Measurements from ENCODE around the gene USE1.

Gene USE1

DNA sequence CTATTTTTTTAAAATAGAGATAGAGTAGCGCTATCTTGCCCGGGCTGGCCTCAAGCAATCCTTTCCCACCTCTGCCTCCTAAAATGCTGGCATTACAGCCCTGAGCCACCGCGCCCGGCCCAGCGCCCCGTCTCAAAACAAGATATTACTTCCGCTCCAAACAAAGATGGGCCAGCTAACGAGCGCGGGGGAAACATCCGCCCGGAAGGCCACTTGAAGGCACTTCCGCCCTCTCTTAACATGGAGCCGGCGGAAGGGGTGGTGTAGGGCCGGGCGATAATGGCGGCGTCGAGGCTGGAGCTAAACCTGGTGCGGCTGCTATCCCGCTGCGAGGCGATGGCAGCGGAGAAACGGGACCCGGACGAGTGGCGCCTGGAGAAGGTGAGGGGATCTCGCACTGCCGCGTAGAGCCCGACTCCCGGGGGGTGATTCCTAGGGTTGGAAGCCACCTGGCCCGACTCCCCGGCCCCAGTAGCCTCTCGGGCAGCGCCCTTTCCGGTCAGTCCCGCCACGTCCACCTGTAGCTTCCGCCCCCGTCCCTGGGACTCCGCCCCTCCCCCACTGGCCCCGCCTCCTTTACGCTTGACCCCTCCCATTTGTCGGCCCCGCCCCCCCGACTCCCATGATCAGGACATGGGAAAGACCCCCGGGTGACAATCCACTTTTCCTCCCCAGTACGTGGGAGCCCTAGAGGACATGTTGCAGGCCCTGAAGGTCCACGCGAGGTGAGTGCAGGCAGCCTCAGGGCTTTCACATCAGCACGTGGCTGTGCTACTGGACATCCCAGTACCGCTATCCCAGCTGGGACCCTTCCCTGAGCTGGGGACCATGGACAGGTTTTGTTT lies at the start of gene USE1:
TSS of gene USE1 (plus strand) at position 231 of the 845 bp plus-strand sequence. CDS start at position 280, 49 bp downstream.
- Histone ChIP-seq H3K9me3 (replicated peaks; ENCODE audit: insufficient read depth, low read length) (no peaks in the 10 kb centered on the region), H3K27ac (ENCODE audit: low read length) (peak within 1 kb of the TSS; percentile 62; the same call in 1 of the 2 replicates), H3K4me2 (ENCODE audit: low read depth, low read length) (peak within 1 kb of the TSS; percentile 92), H3K79me2 (ENCODE audit: low read length) (0 out of 2 replicates have a peak, but pooled peaks cover 3% of the 10 kb centered on the region), H3K9me2 (replicated peaks; ENCODE audit: insufficient read depth, low read length) (no peaks in the 10 kb centered on the region), H2AFZ (ENCODE audit: low read length) (peak within 1 kb of the TSS; percentile 77), H3K9ac (ENCODE audit: low read length) (peak within 1 kb of the TSS; percentile 85), H4K20me1 (ENCODE audit: insufficient read depth, low read length) (no peaks in the 10 kb centered on the region), H3K36me3 (replicated peaks; ENCODE audit: insufficient read depth, low read length) (no peaks in the 10 kb centered on the region), H3K4me1 (ENCODE audit: low read length) (peaks cover 8% of the 10 kb centered on the region; the same call in 1 of the 2 replicates), H3K4me3 (ENCODE audit: low read length) (peak within 1 kb of the TSS; percentile 79), H3F3A (ENCODE audit: insufficient read depth, low read length) (peaks cover 7% of the 10 kb centered on the region; the same call in 1 of the 2 replicates), H3K27me3 (replicated peaks; ENCODE audit: insufficient read depth, low read length) (no peaks in the 10 kb centered on the region)
- TF ChIP-seq EZH2 (optimal IDR thresholded peaks at IDR 0.05; ENCODE audit: low read depth, low read length): no peak
- TF ChIP-seq, protein P1, sequence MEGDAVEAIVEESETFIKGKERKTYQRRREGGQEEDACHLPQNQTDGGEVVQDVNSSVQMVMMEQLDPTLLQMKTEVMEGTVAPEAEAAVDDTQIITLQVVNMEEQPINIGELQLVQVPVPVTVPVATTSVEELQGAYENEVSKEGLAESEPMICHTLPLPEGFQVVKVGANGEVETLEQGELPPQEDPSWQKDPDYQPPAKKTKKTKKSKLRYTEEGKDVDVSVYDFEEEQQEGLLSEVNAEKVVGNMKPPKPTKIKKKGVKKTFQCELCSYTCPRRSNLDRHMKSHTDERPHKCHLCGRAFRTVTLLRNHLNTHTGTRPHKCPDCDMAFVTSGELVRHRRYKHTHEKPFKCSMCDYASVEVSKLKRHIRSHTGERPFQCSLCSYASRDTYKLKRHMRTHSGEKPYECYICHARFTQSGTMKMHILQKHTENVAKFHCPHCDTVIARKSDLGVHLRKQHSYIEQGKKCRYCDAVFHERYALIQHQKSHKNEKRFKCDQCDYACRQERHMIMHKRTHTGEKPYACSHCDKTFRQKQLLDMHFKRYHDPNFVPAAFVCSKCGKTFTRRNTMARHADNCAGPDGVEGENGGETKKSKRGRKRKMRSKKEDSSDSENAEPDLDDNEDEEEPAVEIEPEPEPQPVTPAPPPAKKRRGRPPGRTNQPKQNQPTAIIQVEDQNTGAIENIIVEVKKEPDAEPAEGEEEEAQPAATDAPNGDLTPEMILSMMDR (IDR thresholded peaks at IDR 0.05; ENCODE audit: low read length): no peak
- TF ChIP-seq EZH2phosphoT487 (IDR thresholded peaks at IDR 0.05; ENCODE audit: low read length): no peak
- DNase-seq: peak; percentile 89

GRCh38 chr19:17165715-17166114 lies 49.4 kb upstream of the USE1 start:
- Histone ChIP-seq H3K9me2 (replicated peaks; ENCODE audit: insufficient read depth, low read length) (no peaks in the 10 kb centered on the region), H3K4me3 (ENCODE audit: low read length) (no peak overlapping the region), H3K27ac (ENCODE audit: low read length) (no peak overlapping the region), H4K20me1 (ENCODE audit: insufficient read depth, low read length) (no peaks in the 10 kb centered on the region), H3K4me1 (ENCODE audit: low read length) (no peaks in the 10 kb centered on the region), H3K27me3 (replicated peaks; ENCODE audit: insufficient read depth, low read length) (no peaks in the 10 kb centered on the region), H3F3A (ENCODE audit: insufficient read depth, low read length) (no peaks in the 10 kb centered on the region), H3K79me2 (ENCODE audit: low read length) (no peaks in the 10 kb centered on the region), H3K4me2 (ENCODE audit: low read depth, low read length) (no peak overlapping the region), H2AFZ (ENCODE audit: low read length) (no peak overlapping the region), H3K9ac (ENCODE audit: low read length) (no peak overlapping the region), H3K9me3 (replicated peaks; ENCODE audit: insufficient read depth, low read length) (no peaks in the 10 kb centered on the region), H3K36me3 (replicated peaks; ENCODE audit: insufficient read depth, low read length) (no peaks in the 10 kb centered on the region)
- DNase-seq: no peak
- TF ChIP-seq EZH2phosphoT487 (IDR thresholded peaks at IDR 0.05; ENCODE audit: low read length): no peak
- no peak for TF ChIP-seq EZH2 (optimal IDR thresholded peaks at IDR 0.05; ENCODE audit: low read depth, low read length)
- TF ChIP-seq, protein P1 (IDR thresholded peaks at IDR 0.05; ENCODE audit: low read length): no peak

DNA sequence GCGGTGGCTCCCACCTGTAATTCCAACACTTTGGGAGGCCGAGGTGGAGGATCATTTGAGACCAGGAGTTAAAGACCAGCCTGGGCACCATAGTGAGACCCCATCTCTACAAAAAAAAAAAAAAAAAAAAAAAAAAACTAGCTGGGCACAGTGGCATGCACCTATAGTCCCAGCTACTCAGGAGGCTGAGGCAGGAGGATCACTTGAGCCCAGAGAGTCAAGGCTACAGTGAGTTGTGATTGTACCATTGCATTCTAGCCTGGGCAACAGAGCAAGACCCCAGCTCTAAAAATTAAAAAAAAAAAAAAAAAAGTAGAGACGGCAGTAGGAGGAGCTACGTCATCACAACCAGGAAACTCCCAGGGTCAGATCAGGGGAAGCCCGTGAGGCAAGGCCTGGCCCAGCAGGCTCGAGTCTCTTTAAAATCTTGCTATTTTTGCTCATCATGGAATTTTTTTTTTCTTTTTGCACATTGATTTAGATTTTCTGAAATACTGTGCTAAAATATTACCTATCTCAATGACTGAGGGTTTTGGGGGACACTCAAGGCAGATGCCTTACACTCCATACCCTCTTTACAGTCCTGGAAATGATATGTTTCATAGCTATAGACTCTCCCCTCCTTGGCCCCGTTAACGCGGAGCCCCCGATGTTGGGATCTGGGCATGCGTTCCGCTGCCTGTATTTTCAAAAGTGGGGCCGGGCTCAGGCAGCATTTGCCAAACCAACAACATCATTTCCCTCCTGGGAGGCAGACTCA lies 44.4 kb upstream of the USE1 start:
- DNase-seq: no peak
- Histone ChIP-seq H3K9me2 (replicated peaks; ENCODE audit: insufficient read depth, low read length) (no peaks in the 10 kb centered on the region), H3K27me3 (replicated peaks; ENCODE audit: insufficient read depth, low read length) (no peaks in the 10 kb centered on the region), H3F3A (ENCODE audit: insufficient read depth, low read length) (no peaks in the 10 kb centered on the region), H3K9me3 (replicated peaks; ENCODE audit: insufficient read depth, low read length) (no peaks in the 10 kb centered on the region), H3K36me3 (replicated peaks; ENCODE audit: insufficient read depth, low read length) (no peaks in the 10 kb centered on the region), H3K27ac (ENCODE audit: low read length) (no peak overlapping the region), H3K79me2 (ENCODE audit: low read length) (no peaks in the 10 kb centered on the region), H3K4me1 (ENCODE audit: low read length) (no peaks in the 10 kb centered on the region), H2AFZ (ENCODE audit: low read length) (no peak overlapping the region), H3K4me2 (ENCODE audit: low read depth, low read length) (no peak overlapping the region), H3K4me3 (ENCODE audit: low read length) (no peak overlapping the region), H3K9ac (ENCODE audit: low read length) (no peak overlapping the region), H4K20me1 (ENCODE audit: insufficient read depth, low read length) (no peaks in the 10 kb centered on the region)
- TF ChIP-seq, protein P1 (IDR thresholded peaks at IDR 0.05; ENCODE audit: low read length): no peak
- TF ChIP-seq EZH2phosphoT487 (IDR thresholded peaks at IDR 0.05; ENCODE audit: low read length) (no peak), EZH2 (optimal IDR thresholded peaks at IDR 0.05; ENCODE audit: low read depth, low read length) (no peak)

Measured in MM.1S (cell line).